ENCODE results near the gene APOA4. TPM values are rescaled to one million over a fixed set of nuclear protein-coding genes. Genes with fewer than 3 reads are reported as not detected.

The APOA4 gene
- total and polyA plus RNA-seq, 2 of the 13 experiments (the other 11 are each of a cell fraction or from before 2014, with no cell fraction given) = 3.8 to 7.2 TPM

DNA sequence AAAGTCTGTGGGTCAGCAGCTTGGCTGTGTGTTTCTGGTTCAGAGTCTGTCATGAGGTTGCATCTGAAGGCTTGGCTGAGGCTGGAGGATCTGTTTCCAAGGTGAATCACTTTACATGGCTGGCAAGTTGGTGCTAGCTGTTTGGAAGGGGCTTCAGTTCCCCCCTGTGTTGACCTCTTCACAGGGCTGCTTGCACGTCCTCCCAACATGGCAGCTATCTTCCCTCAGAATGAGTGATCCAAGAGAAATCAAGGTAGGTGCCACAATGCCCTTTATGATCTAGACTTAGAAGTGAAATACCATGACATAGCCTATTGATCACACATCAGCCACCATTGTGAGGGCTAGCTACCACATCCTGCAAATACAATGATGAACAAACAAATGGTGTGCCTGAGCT lies 9.9 kb downstream of the APOA4 start:
- no peak for FAIRE-seq
- BruUV-seq (replicated peaks) = no TSS peak

More for the DNA sequence above, 9.9 kb downstream of the APOA4 start:
- TF ChIP-seq GTF3A (CRISPR knock-in tag; conservative IDR thresholded peaks at IDR 0.05) (no peak), ZSCAN12 (CRISPR knock-in tag; IDR thresholded peaks at IDR 0.05) (no peak), GTF2F1 (IDR thresholded peaks at IDR 0.05; ENCODE audit: low read length) (no peak), ZNF496 (CRISPR knock-in tag; IDR thresholded peaks at IDR 0.05; ENCODE audit: insufficient replicate concordance) (no peak), ZNF350 (CRISPR knock-in tag; IDR thresholded peaks at IDR 0.05; ENCODE audit: borderline replicate concordance, low read depth) (no peak), CHD2 (IDR thresholded peaks at IDR 0.05; ENCODE audit: low read depth, low read length) (no peak), ZNF614 (CRISPR knock-in tag; IDR thresholded peaks at IDR 0.05; ENCODE audit: borderline replicate concordance) (no peak), ARNT2 (CRISPR knock-in tag; IDR thresholded peaks at IDR 0.05; ENCODE audit: low read depth) (no peak), KDM2A (CRISPR knock-in tag; IDR thresholded peaks at IDR 0.05; ENCODE audit: borderline replicate concordance, low read depth) (no peak), THAP9 (CRISPR knock-in tag; IDR thresholded peaks at IDR 0.05; ENCODE audit: borderline replicate concordance) (no peak)
- TF ChIP-seq, protein P1, sequence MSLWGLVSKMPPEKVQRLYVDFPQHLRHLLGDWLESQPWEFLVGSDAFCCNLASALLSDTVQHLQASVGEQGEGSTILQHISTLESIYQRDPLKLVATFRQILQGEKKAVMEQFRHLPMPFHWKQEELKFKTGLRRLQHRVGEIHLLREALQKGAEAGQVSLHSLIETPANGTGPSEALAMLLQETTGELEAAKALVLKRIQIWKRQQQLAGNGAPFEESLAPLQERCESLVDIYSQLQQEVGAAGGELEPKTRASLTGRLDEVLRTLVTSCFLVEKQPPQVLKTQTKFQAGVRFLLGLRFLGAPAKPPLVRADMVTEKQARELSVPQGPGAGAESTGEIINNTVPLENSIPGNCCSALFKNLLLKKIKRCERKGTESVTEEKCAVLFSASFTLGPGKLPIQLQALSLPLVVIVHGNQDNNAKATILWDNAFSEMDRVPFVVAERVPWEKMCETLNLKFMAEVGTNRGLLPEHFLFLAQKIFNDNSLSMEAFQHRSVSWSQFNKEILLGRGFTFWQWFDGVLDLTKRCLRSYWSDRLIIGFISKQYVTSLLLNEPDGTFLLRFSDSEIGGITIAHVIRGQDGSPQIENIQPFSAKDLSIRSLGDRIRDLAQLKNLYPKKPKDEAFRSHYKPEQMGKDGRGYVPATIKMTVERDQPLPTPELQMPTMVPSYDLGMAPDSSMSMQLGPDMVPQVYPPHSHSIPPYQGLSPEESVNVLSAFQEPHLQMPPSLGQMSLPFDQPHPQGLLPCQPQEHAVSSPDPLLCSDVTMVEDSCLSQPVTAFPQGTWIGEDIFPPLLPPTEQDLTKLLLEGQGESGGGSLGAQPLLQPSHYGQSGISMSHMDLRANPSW (CRISPR knock-in tag; IDR thresholded peaks at IDR 0.05; ENCODE audit: borderline replicate concordance) = no peak
- TF ChIP-seq, protein P2, sequence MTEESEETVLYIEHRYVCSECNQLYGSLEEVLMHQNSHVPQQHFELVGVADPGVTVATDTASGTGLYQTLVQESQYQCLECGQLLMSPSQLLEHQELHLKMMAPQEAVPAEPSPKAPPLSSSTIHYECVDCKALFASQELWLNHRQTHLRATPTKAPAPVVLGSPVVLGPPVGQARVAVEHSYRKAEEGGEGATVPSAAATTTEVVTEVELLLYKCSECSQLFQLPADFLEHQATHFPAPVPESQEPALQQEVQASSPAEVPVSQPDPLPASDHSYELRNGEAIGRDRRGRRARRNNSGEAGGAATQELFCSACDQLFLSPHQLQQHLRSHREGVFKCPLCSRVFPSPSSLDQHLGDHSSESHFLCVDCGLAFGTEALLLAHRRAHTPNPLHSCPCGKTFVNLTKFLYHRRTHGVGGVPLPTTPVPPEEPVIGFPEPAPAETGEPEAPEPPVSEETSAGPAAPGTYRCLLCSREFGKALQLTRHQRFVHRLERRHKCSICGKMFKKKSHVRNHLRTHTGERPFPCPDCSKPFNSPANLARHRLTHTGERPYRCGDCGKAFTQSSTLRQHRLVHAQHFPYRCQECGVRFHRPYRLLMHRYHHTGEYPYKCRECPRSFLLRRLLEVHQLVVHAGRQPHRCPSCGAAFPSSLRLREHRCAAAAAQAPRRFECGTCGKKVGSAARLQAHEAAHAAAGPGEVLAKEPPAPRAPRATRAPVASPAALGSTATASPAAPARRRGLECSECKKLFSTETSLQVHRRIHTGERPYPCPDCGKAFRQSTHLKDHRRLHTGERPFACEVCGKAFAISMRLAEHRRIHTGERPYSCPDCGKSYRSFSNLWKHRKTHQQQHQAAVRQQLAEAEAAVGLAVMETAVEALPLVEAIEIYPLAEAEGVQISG (CRISPR knock-in tag; IDR thresholded peaks at IDR 0.05) = no peak
- intact Hi-C loops (cut with micrococcal nuclease; ENCODE audit: unreplicated experiment) = no loop called here
- Histone ChIP-seq H3K79me2 (ENCODE audit: insufficient read depth, low read length) (no peaks in the 10 kb centered on the region), H3K9ac (ENCODE audit: insufficient read depth, low read depth, low read length) (no peak overlapping the region; the same call in 1 of the 2 replicates), H3K36me3 (replicated peaks in 1 of 2; ENCODE audit: control insufficient read depth in 1 of 2, insufficient read depth in 2 of 2, low read length in 2 of 2) (no peaks in the 10 kb centered on the region), H3K4me2 (ENCODE audit: low read depth, low read length) (peak overlapping the region; percentile 55), H3K9me3 (ENCODE audit: low read length) (no peaks in the 10 kb centered on the region), H3K27ac (ENCODE audit: extremely low read length, insufficient read depth, low read length) (peak overlapping the region; percentile 70), H3K27me3 (ENCODE audit: control insufficient read depth in 1 of 2, insufficient read depth in 2 of 2, low read length in 2 of 2) (no peaks in the 10 kb centered on the region), H3K4me1 (ENCODE audit: insufficient read depth, low read length) (peaks cover 89% of the 10 kb centered on the region), H3K4me3 (replicated peaks in 1 of 3; ENCODE audit: insufficient read depth in 1 of 3, low read depth in 2 of 3, low read length in 3 of 3) (no peak overlapping the region), H2AFZ (ENCODE audit: low read length) (no peak overlapping the region), H4K20me1 (ENCODE audit: insufficient read depth, low read length) (no peaks in the 10 kb centered on the region)
- ChIA-PET POLR2A (interaction anchor here (2.6 to 4.5 kb wide), 4 partner anchors 13 to 24 kb away, joined by 35 to 105 read pairs (median 45); partner anchors contain the start of genes APOA1, APOA4, APOA5 and APOC3), CTCF (ENCODE audit: low intra/inter-chr PET ratio, low total read pairs) (no interaction called here)
- in situ Hi-C loops (cut with HindIII; ENCODE audit: extremely low pct_ligation_motif_present, low pct_unique_long_range_greater_than_20kb) = no loop called here
- no peak for DNase-seq (ENCODE audit: low spot score)
- ATAC-seq = no peak
- 100% methylated on average over 1 of the region's 1 CpG for WGBS (ENCODE audit: low lambda C conversion rate)

Measured in HepG2 (cell line).